ENCODE measurements around the gene SUGCT.

DNA sequence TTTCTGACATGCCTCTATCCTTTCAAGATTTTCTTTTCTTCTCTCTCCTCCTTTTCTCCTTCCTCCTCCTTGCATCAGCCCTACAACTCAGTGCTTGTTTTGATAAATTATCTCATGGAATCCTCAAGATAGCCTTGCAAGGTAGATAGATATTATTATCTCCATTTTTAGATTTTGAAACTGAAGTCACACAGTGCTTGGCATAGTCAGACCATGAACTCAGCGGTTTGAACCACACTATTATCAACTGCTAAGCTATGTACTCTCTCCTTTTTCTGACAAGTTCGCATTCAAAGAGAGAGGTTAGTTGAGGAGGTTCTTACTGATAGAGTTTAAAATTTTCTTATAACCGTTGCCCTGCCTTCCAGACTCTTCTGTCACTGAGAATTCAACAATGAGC lies 79.1 kb downstream of the SUGCT start:
- TF ChIP-seq, protein P1, sequence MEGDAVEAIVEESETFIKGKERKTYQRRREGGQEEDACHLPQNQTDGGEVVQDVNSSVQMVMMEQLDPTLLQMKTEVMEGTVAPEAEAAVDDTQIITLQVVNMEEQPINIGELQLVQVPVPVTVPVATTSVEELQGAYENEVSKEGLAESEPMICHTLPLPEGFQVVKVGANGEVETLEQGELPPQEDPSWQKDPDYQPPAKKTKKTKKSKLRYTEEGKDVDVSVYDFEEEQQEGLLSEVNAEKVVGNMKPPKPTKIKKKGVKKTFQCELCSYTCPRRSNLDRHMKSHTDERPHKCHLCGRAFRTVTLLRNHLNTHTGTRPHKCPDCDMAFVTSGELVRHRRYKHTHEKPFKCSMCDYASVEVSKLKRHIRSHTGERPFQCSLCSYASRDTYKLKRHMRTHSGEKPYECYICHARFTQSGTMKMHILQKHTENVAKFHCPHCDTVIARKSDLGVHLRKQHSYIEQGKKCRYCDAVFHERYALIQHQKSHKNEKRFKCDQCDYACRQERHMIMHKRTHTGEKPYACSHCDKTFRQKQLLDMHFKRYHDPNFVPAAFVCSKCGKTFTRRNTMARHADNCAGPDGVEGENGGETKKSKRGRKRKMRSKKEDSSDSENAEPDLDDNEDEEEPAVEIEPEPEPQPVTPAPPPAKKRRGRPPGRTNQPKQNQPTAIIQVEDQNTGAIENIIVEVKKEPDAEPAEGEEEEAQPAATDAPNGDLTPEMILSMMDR (IDR thresholded peaks at IDR 0.05; ENCODE audit: low read depth, low read length) = no peak
- TF ChIP-seq POLR2A (IDR thresholded peaks at IDR 0.05; ENCODE audit: extremely low read depth, insufficient read length) = no peak
